DND-41 (cell line): Measurements from ENCODE around the gene IGFLR1.

Experiments
- ATAC-seq: fragments of 200-7000 bp; cut with Tn5 transposase; 3 replicates; pipeline ENCODE4 v1.9.1; 2021; ENCODE audit warnings: low read depth; ENCODE audit not compliant: insufficient read depth
- DNase-seq: peaks from one replicate; pipeline ENCODE4 v3.0.0-alpha.2; 2020
- H2AFZ ChIP-seq: 2 replicates; pipeline ENCODE4 v1.6.0; 2012; ENCODE audit warnings: low read depth, low read length
- H3K27ac ChIP-seq: 2 replicates; pipeline ENCODE4 v1.5.1; 2012; ENCODE audit warnings: low read length, inconsistent platforms
- H3K27me3 ChIP-seq: fragments of 200-600 bp; sonication (generic); 2 replicates; pipeline ENCODE4 v1.6.0; 2012; ENCODE audit warnings: low read length, mild to moderate bottlenecking, inconsistent platforms; ENCODE audit not compliant: insufficient read depth, poor library complexity
- H3K36me3 ChIP-seq: 2 replicates; pipeline ENCODE4 v1.5.1; 2012; ENCODE audit warnings: low read length, inconsistent platforms; ENCODE audit not compliant: insufficient read depth
- H3K4me1 ChIP-seq: 2 replicates; pipeline ENCODE4 v1.5.1; 2012; ENCODE audit warnings: mild to moderate bottlenecking, low read length; ENCODE audit not compliant: insufficient read depth
- H3K4me2 ChIP-seq: 2 replicates; pipeline ENCODE4 v1.6.0; 2012; ENCODE audit warnings: mild to moderate bottlenecking, moderate library complexity, low read length, inconsistent platforms; ENCODE audit not compliant: insufficient read depth
- H3K4me3 ChIP-seq, 2 experiments: fragments of 200-600 bp in 1 of 2; shearing (Covaris generic) in 1 of 2; 2 replicates each; pipeline ENCODE4 v1.5.1; 2012 to 2016; ENCODE audit warnings: inconsistent platforms in 2 of 2, low read length in 2 of 2, mild to moderate bottlenecking in 2 of 2, low read depth in 1 of 2, moderate library complexity in 1 of 2
- H3K79me2 ChIP-seq: 2 replicates; pipeline ENCODE4 v1.6.0; 2012; ENCODE audit warnings: low read length, inconsistent platforms; ENCODE audit not compliant: insufficient read depth
- H3K9ac ChIP-seq: 2 replicates; pipeline ENCODE4 v1.6.0; 2012; ENCODE audit warnings: low read depth, mild to moderate bottlenecking, inconsistent platforms, low read length, moderate library complexity
- H3K9me3 ChIP-seq: 2 replicates; pipeline ENCODE4 v1.5.1; 2012; ENCODE audit warnings: low read length, moderate library complexity, mild to moderate bottlenecking, inconsistent platforms; ENCODE audit not compliant: insufficient read depth, severe bottlenecking
- H4K20me1 ChIP-seq: 2 replicates; pipeline ENCODE4 v1.6.0; 2012; ENCODE audit warnings: low read length; ENCODE audit not compliant: insufficient read depth
- CTCF ChIP-seq: IDR thresholded peaks from 2 replicates; pipeline ENCODE4 v1.5.1; 2012; ENCODE audit warnings: borderline replicate concordance, low read length, moderate library complexity, mild to moderate bottlenecking; ENCODE audit not compliant: poor library complexity, severe bottlenecking; ENCODE audit errors: extremely low read depth
- EZH2 ChIP-seq: IDR thresholded peaks from 3 replicates; pipeline ENCODE4 v1.6.1; 2012; ENCODE audit warnings: borderline replicate concordance, low read depth, mild to moderate bottlenecking, moderate library complexity, low read length, inconsistent platforms; ENCODE audit not compliant: severe bottlenecking

The IGFLR1 gene

GRCh38 chr19:35759697-35760096 lies 17.4 kb upstream of the IGFLR1 start:
- peak overlapping the region in 1 of 2 experiments; percentile 91; a peak in 1 of 4 replicates for H3K4me3 ChIP-seq
- H3K36me3 ChIP-seq = peaks cover 41% of the 10 kb centered on the region
- ATAC-seq = no peak
- H3K4me2 ChIP-seq = peak overlapping the region; percentile 78
- no peaks in the 10 kb centered on the region for H3K9me3 ChIP-seq
- H3K27me3 ChIP-seq = no peaks in the 10 kb centered on the region
- H2AFZ ChIP-seq = no peak overlapping the region
- TF ChIP-seq EZH2 (no peak), CTCF (no peak)
- H4K20me1 ChIP-seq = peaks cover 24% of the 10 kb centered on the region
- H3K9ac ChIP-seq = peak overlapping the region; percentile 97; the same call in 1 of the 2 replicates
- no peak for DNase-seq
- H3K79me2 ChIP-seq = peaks cover 30% of the 10 kb centered on the region
- 0 out of 2 replicates have a peak overlapping the region, but pooled peaks have one; percentile 2 for H3K27ac ChIP-seq
- peaks cover 26% of the 10 kb centered on the region for H3K4me1 ChIP-seq

- DNase-seq (peak; percentile 100), ATAC-seq (peak; percentile 97)
- H3K27me3 ChIP-seq = no peaks in the 10 kb centered on the region
- peaks cover 22% of the 10 kb centered on the region for H4K20me1 ChIP-seq
- peaks cover 26% of the 10 kb centered on the region for H3K4me1 ChIP-seq
- H3K4me3 ChIP-seq = peak within 1 kb of the TSS; percentile 91 to 95
- peak within 1 kb of the TSS; percentile 99 for H3K27ac ChIP-seq
- peak within 1 kb of the TSS; percentile 97 for H3K9ac ChIP-seq
- H3K36me3 ChIP-seq = peaks cover 47% of the 10 kb centered on the region
- H2AFZ ChIP-seq = peak within 1 kb of the TSS; percentile 98
- H3K9me3 ChIP-seq = no peaks in the 10 kb centered on the region
- TF ChIP-seq EZH2 = no peak
- peak; percentile 3 for TF ChIP-seq CTCF
- peak within 1 kb of the TSS; percentile 78 for H3K4me2 ChIP-seq
- H3K79me2 ChIP-seq = peaks cover 30% of the 10 kb centered on the region
Measured at GRCh38 chr19:35757749-35758608, 15.7 kb upstream of the IGFLR1 start, which contains the start of gene PROSER3. Gene PROSER3, plus strand, starts transcription at chr19:35758176. Its CDS starts 40 bp downstream, at chr19:35758216.

- peaks cover 22% of the 10 kb centered on the region for H4K20me1 ChIP-seq
- TF ChIP-seq EZH2 (no peak), CTCF (no peak)
- ATAC-seq (peak; percentile 3; the same call in 2 of the 3 replicates), DNase-seq (no peak)
- H3K9ac ChIP-seq = peak overlapping the region; percentile 72
- peaks cover 53% of the 10 kb centered on the region for H3K36me3 ChIP-seq
- peak overlapping the region; percentile 30 to 61 for H3K4me3 ChIP-seq
- H3K27ac ChIP-seq = peak overlapping the region; percentile 88
- H3K27me3 ChIP-seq = no peaks in the 10 kb centered on the region
- H2AFZ ChIP-seq = peak overlapping the region; percentile 62
- peaks cover 30% of the 10 kb centered on the region for H3K79me2 ChIP-seq
- H3K4me2 ChIP-seq = peak overlapping the region; percentile 70
- no peaks in the 10 kb centered on the region for H3K9me3 ChIP-seq
- H3K4me1 ChIP-seq = peaks cover 26% of the 10 kb centered on the region
Measured at GRCh38 chr19:35757231-35757748, 15.0 kb upstream of the IGFLR1 start.
